ENCODE results near the gene RTN1. TPM values are rescaled to one million over a fixed set of nuclear protein-coding genes. Genes with fewer than 3 reads are reported as not detected.

The RTN1 gene
- total and polyA plus RNA-seq, 2 donors (not counting 1 experiment from before 2014, with no cell fraction given) = 0.34 TPM; not detected in 1

GRCh38 chr14:59772233-59772632 lies 98.3 kb downstream of the RTN1 start:
- no peaks in the 10 kb centered on the region for H3K4me1 ChIP-seq (ENCODE audit: control insufficient read depth in 2 of 2, insufficient read depth in 2 of 2, low read length in 2 of 2)
- no CpG with 5 or more reads among the region's 2 CpGs for WGBS (ENCODE audit: insufficient coverage)
- no peak overlapping the region for H3K4me3 ChIP-seq (ENCODE audit: control extremely low read depth in 1 of 5, extremely low read depth in 1 of 5, insufficient read depth in 1 of 5, low read depth in 2 of 5, low read length in 4 of 5)
- DNase-seq (no peak), ATAC-seq (ENCODE audit: low read depth) (no peak)
- Mint-ChIP-seq H3K27ac (no peak overlapping the region), H3K9me3 (ENCODE audit: insufficient read depth) (no peaks in the 10 kb centered on the region), H3K27me3 (peaks cover 3% of the 10 kb centered on the region), H3K4me3 (no peak overlapping the region), H3K4me1 (no peaks in the 10 kb centered on the region)
- no peak overlapping the region for H3K9ac ChIP-seq (ENCODE audit: low read length)
- H3K27me3 ChIP-seq (replicated peaks in 1 of 4; ENCODE audit: control extremely low read depth in 1 of 4, control insufficient read depth in 3 of 4, insufficient read depth in 4 of 4, low read length in 3 of 4) = no peaks in the 10 kb centered on the region
- ChIA-PET POLR2A (no interaction called here), CTCF (no interaction called here)
- no peak overlapping the region for H3K4me2 ChIP-seq (replicated peaks; ENCODE audit: low read depth, low read length, poor library complexity, severe bottlenecking)
- H2AFZ ChIP-seq (ENCODE audit: insufficient read depth, low read depth, low read length, poor library complexity, severe bottlenecking) = no peak overlapping the region
- no peaks in the 10 kb centered on the region for H4K20me1 ChIP-seq (ENCODE audit: control insufficient read depth, insufficient read depth, low read length, poor library complexity, severe bottlenecking)
- no peaks in the 10 kb centered on the region for H3K36me3 ChIP-seq (replicated peaks in 1 of 2; ENCODE audit: control extremely low read depth in 1 of 2, control insufficient read depth in 1 of 2, extremely low read depth in 1 of 2, insufficient read depth in 2 of 2, low read length in 1 of 2)
- intact Hi-C loops (cut with micrococcal nuclease) = no loop called here
- no peak for TF ChIP-seq EZH2 (IDR thresholded peaks at IDR 0.05; ENCODE audit: borderline replicate concordance, insufficient read depth, low read depth, low read length, poor library complexity, severe bottlenecking)
- TF ChIP-seq CTCF (IDR thresholded peaks at IDR 0.05) = no peak
- H3K79me2 ChIP-seq (ENCODE audit: control insufficient read depth, insufficient read depth, low read length) = no peaks in the 10 kb centered on the region
- no peak overlapping the region for H3K27ac ChIP-seq (ENCODE audit: low read length in 2 of 2)
- H3K9me3 ChIP-seq (ENCODE audit: control extremely low read depth in 1 of 3, control insufficient read depth in 2 of 3, insufficient read depth in 1 of 3, low read length in 2 of 3) = no peaks in the 10 kb centered on the region

GRCh38 chr14:59771577-59771976 lies 99.0 kb downstream of the RTN1 start:
- ChIA-PET POLR2A (no interaction called here), CTCF (no interaction called here)
- ATAC-seq (ENCODE audit: low read depth) (no peak), DNase-seq (no peak)
- Mint-ChIP-seq H3K27me3 (peaks cover 3% of the 10 kb centered on the region), H3K4me1 (no peaks in the 10 kb centered on the region), H3K9me3 (ENCODE audit: insufficient read depth) (no peaks in the 10 kb centered on the region), H3K27ac (no peak overlapping the region), H3K4me3 (no peak overlapping the region)
- Histone ChIP-seq H3K36me3 (replicated peaks in 1 of 2; ENCODE audit: control extremely low read depth in 1 of 2, control insufficient read depth in 1 of 2, extremely low read depth in 1 of 2, insufficient read depth in 2 of 2, low read length in 1 of 2) (no peaks in the 10 kb centered on the region), H3K9me3 (ENCODE audit: control extremely low read depth in 1 of 3, control insufficient read depth in 2 of 3, insufficient read depth in 1 of 3, low read length in 2 of 3) (no peaks in the 10 kb centered on the region), H3K4me1 (ENCODE audit: control insufficient read depth in 2 of 2, insufficient read depth in 2 of 2, low read length in 2 of 2) (no peaks in the 10 kb centered on the region), H2AFZ (ENCODE audit: insufficient read depth, low read depth, low read length, poor library complexity, severe bottlenecking) (no peak overlapping the region), H3K79me2 (ENCODE audit: control insufficient read depth, insufficient read depth, low read length) (no peaks in the 10 kb centered on the region), H4K20me1 (ENCODE audit: control insufficient read depth, insufficient read depth, low read length, poor library complexity, severe bottlenecking) (no peaks in the 10 kb centered on the region), H3K27me3 (replicated peaks in 1 of 4; ENCODE audit: control extremely low read depth in 1 of 4, control insufficient read depth in 3 of 4, insufficient read depth in 4 of 4, low read length in 3 of 4) (no peaks in the 10 kb centered on the region), H3K27ac (ENCODE audit: low read length in 2 of 2) (no peak overlapping the region), H3K4me3 (ENCODE audit: control extremely low read depth in 1 of 5, extremely low read depth in 1 of 5, insufficient read depth in 1 of 5, low read depth in 2 of 5, low read length in 4 of 5) (no peak overlapping the region), H3K4me2 (replicated peaks; ENCODE audit: low read depth, low read length, poor library complexity, severe bottlenecking) (no peak overlapping the region), H3K9ac (ENCODE audit: low read length) (no peak overlapping the region)
- WGBS (ENCODE audit: insufficient coverage) = no CpG with 5 or more reads among the region's 2 CpGs
- intact Hi-C loops (cut with micrococcal nuclease) = no loop called here
- TF ChIP-seq CTCF (IDR thresholded peaks at IDR 0.05) (no peak), EZH2 (IDR thresholded peaks at IDR 0.05; ENCODE audit: borderline replicate concordance, insufficient read depth, low read depth, low read length, poor library complexity, severe bottlenecking) (no peak)
